HepG2 (cell line): ENCODE results near the gene FHDC1.

Source experiments
- EP300 ChIP-seq, 3 experiments: sonication (generic) in 1 of 3; formaldehyde crosslinking in 1 of 3; IDR thresholded peaks; 2 replicates each; pipeline versions ENCODE4 v1.5.1 to v1.6.1; 2011 to 2020; ENCODE audit warnings: low read depth in 2 of 3, low read length in 2 of 3, borderline replicate concordance in 1 of 3, improper control_type of control experiment in 1 of 3, mild to moderate bottlenecking in 1 of 3, missing genetic modification reagents in 1 of 3, moderate library complexity in 1 of 3
- FLYWCH1 ChIP-seq: sonication (generic); formaldehyde crosslinking; IDR thresholded peaks from 2 replicates; pipeline ENCODE4 v1.8.1; 2023; ENCODE audit warnings: mild to moderate bottlenecking, missing genetic modification reagents
- ZNF34 ChIP-seq: sonication (generic); formaldehyde crosslinking; IDR thresholded peaks from 2 replicates; pipeline ENCODE4 v1.4.0; 2020; ENCODE audit warnings: mild to moderate bottlenecking, missing genetic modification reagents, borderline replicate concordance
- ZNF556 ChIP-seq: sonication (generic); formaldehyde crosslinking; IDR thresholded peaks from 2 replicates; pipeline ENCODE4 v1.4.0; 2020; ENCODE audit warnings: mild to moderate bottlenecking, missing genetic modification reagents, borderline replicate concordance
- TF ChIP-seq, protein P1 (sequence below): sonication (generic); formaldehyde crosslinking; IDR thresholded peaks from 2 replicates; pipeline ENCODE4 v1.8.1; 2023; ENCODE audit warnings: missing genetic modification reagents, inconsistent platforms, borderline replicate concordance
- TF ChIP-seq, protein P2 (sequence below): sonication (generic); formaldehyde crosslinking; IDR thresholded peaks from 2 replicates; pipeline ENCODE4 v1.4.0; 2020; ENCODE audit warnings: low read depth, mild to moderate bottlenecking, missing genetic modification reagents
- TF ChIP-seq, protein P3 (sequence below), 2 experiments: IDR thresholded peaks; 2 replicates each; pipeline ENCODE4 v1.6.1; 2011 to 2012; ENCODE audit warnings: low read length in 2 of 2, borderline replicate concordance in 1 of 2, low read depth in 1 of 2, mild to moderate bottlenecking in 1 of 2, moderate library complexity in 1 of 2

- TF ChIP-seq, protein P1, sequence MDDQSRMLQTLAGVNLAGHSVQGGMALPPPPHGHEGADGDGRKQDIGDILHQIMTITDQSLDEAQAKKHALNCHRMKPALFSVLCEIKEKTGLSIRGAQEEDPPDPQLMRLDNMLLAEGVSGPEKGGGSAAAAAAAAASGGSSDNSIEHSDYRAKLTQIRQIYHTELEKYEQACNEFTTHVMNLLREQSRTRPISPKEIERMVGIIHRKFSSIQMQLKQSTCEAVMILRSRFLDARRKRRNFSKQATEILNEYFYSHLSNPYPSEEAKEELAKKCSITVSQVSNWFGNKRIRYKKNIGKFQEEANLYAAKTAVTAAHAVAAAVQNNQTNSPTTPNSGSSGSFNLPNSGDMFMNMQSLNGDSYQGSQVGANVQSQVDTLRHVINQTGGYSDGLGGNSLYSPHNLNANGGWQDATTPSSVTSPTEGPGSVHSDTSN (CRISPR knock-in tag), result no peak
- TF ChIP-seq, protein P2, sequence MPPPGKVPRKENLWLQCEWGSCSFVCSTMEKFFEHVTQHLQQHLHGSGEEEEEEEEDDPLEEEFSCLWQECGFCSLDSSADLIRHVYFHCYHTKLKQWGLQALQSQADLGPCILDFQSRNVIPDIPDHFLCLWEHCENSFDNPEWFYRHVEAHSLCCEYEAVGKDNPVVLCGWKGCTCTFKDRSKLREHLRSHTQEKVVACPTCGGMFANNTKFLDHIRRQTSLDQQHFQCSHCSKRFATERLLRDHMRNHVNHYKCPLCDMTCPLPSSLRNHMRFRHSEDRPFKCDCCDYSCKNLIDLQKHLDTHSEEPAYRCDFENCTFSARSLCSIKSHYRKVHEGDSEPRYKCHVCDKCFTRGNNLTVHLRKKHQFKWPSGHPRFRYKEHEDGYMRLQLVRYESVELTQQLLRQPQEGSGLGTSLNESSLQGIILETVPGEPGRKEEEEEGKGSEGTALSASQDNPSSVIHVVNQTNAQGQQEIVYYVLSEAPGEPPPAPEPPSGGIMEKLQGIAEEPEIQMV (CRISPR knock-in tag), result no peak
- TF ChIP-seq ZNF556 (CRISPR knock-in tag), result no peak
- TF ChIP-seq EP300 (IDR thresholded peaks at IDR 0.05; ENCODE audit: low read depth in 2 of 2, low read length in 2 of 2), result no peak
- TF ChIP-seq EP300 (CRISPR knock-in tag; IDR thresholded peaks at IDR 0.05; ENCODE audit: borderline replicate concordance), result no peak
- TF ChIP-seq, protein P3, sequence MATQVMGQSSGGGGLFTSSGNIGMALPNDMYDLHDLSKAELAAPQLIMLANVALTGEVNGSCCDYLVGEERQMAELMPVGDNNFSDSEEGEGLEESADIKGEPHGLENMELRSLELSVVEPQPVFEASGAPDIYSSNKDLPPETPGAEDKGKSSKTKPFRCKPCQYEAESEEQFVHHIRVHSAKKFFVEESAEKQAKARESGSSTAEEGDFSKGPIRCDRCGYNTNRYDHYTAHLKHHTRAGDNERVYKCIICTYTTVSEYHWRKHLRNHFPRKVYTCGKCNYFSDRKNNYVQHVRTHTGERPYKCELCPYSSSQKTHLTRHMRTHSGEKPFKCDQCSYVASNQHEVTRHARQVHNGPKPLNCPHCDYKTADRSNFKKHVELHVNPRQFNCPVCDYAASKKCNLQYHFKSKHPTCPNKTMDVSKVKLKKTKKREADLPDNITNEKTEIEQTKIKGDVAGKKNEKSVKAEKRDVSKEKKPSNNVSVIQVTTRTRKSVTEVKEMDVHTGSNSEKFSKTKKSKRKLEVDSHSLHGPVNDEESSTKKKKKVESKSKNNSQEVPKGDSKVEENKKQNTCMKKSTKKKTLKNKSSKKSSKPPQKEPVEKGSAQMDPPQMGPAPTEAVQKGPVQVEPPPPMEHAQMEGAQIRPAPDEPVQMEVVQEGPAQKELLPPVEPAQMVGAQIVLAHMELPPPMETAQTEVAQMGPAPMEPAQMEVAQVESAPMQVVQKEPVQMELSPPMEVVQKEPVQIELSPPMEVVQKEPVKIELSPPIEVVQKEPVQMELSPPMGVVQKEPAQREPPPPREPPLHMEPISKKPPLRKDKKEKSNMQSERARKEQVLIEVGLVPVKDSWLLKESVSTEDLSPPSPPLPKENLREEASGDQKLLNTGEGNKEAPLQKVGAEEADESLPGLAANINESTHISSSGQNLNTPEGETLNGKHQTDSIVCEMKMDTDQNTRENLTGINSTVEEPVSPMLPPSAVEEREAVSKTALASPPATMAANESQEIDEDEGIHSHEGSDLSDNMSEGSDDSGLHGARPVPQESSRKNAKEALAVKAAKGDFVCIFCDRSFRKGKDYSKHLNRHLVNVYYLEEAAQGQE (IDR thresholded peaks at IDR 0.05; ENCODE audit: borderline replicate concordance in 1 of 2, low read depth in 1 of 2, low read length in 2 of 2), result no peak
- no peak for TF ChIP-seq FLYWCH1 (CRISPR knock-in tag)
- no peak for TF ChIP-seq ZNF34 (CRISPR knock-in tag)
Measured at GRCh38 chr4:152956650-152957436, 20.7 kb downstream of the FHDC1 start.
